Fibroblast of lung (primary cell): ENCODE data around the gene ATP8A1. TPM values are rescaled to one million over a fixed set of nuclear protein-coding genes. Genes with fewer than 3 reads are reported as not detected.
"Not testable (repeated sequence)": the region's sequence is repeated elsewhere in the genome, so short reads cannot be mapped to it uniquely, and the experiment has no call there.

Experiments used
- DNase-seq, 2 donors: peaks; one replicate each; pipeline versions ENCODE4 v3.0.0 to v3.0.0-alpha.2; 2010; ENCODE audit warnings: low read depth in 2 of 2
- H2AFZ ChIP-seq: 2 replicates; pipeline ENCODE4 v1.5.1; 2012; ENCODE audit warnings: low read length, control low read depth, inconsistent platforms
- H3K27ac ChIP-seq: 2 replicates; pipeline ENCODE4 v1.5.1; 2011; ENCODE audit warnings: low read length, control low read depth; ENCODE audit not compliant: insufficient read depth
- H3K27me3 ChIP-seq: 2 replicates; pipeline ENCODE4 v1.5.1; 2011; ENCODE audit warnings: mild to moderate bottlenecking, low read length; ENCODE audit not compliant: control insufficient read depth, insufficient read depth
- H3K36me3 ChIP-seq: 2 replicates; pipeline ENCODE4 v1.5.1; 2011; ENCODE audit warnings: low read length; ENCODE audit not compliant: control insufficient read depth, insufficient read depth
- H3K4me1 ChIP-seq: 2 replicates; pipeline ENCODE4 v1.5.1; 2011; ENCODE audit warnings: low read length; ENCODE audit not compliant: control insufficient read depth, insufficient read depth; ENCODE audit errors: extremely low read depth
- H3K4me2 ChIP-seq: 2 replicates; pipeline ENCODE4 v1.5.1; 2011; ENCODE audit warnings: low read length, control low read depth; ENCODE audit not compliant: insufficient read depth; ENCODE audit errors: extremely low read depth
- H3K4me3 ChIP-seq, 4 experiments: fragments of 200-600 bp in 1 of 4; sonication (generic) in 1 of 4; replicated peaks in 1 of 4; 2 replicates each; pipeline ENCODE4 v1.5.1; 2011 to 2016; ENCODE audit warnings: low read length in 4 of 4, low read depth in 3 of 4, mild to moderate bottlenecking in 3 of 4, control low read depth in 2 of 4, inconsistent platforms in 1 of 4, mixed read lengths in 1 of 4; ENCODE audit not compliant: insufficient read depth in 1 of 4; ENCODE audit errors: control extremely low read depth in 1 of 4
- H3K79me2 ChIP-seq: 2 replicates; pipeline ENCODE4 v1.5.1; 2012; ENCODE audit warnings: mild to moderate bottlenecking, low read length, inconsistent platforms; ENCODE audit not compliant: control insufficient read depth, insufficient read depth
- H3K9ac ChIP-seq: 2 replicates; pipeline ENCODE4 v1.5.1; 2011; ENCODE audit warnings: mild to moderate bottlenecking, low read length, control low read depth; ENCODE audit not compliant: insufficient read depth
- H3K9me3 ChIP-seq: 2 replicates; pipeline ENCODE4 v1.5.1; 2012; ENCODE audit warnings: low read depth, low read length; ENCODE audit not compliant: control insufficient read depth, insufficient read depth
- H4K20me1 ChIP-seq: 2 replicates; pipeline ENCODE4 v1.5.1; 2011; ENCODE audit warnings: low read length; ENCODE audit not compliant: control insufficient read depth, insufficient read depth; ENCODE audit errors: extremely low read depth
- EZH2 ChIP-seq: IDR thresholded peaks from 2 replicates; pipeline ENCODE4 v1.5.1; 2012; ENCODE audit warnings: low read length, control low read depth, mild to moderate bottlenecking; ENCODE audit errors: missing control alignments
- polyA plus RNA-seq, 2 donors: library from polyadenylated mRNA; depleted of rRNA in 1 of 2; stranded (reverse) in 1 of 2; unstranded in 1 of 2; fragments of >200 nt; gene quantifications; 2 replicates each; pipeline ENCODE4 v1.2.1, GENCODE V29; 2011 to 2012; ENCODE audit warnings: missing spikeins in 1 of 2
- total RNA-seq: library from RNA; depleted of rRNA; stranded (reverse); fragments of >200 nt; gene quantifications from 2 replicates; pipeline ENCODE4 v1.2.1, GENCODE V29; 2014
- TF ChIP-seq, protein P1 (sequence below), 2 donors: IDR thresholded peaks in 1 of 2; conservative IDR thresholded peaks in 1 of 2; 1 replicate in 1 of 2; 2 replicates in 1 of 2; pipeline ENCODE4 v1.5.1; 2011 to 2012; ENCODE audit warnings: low read length in 2 of 2, control low read depth in 1 of 2, inconsistent platforms in 1 of 2, low read depth in 1 of 2, mild to moderate bottlenecking in 1 of 2

ATP8A1 gene
- total and polyA plus RNA-seq, 2 donors (not counting 1 experiment from before 2014, with no cell fraction given) = 0.36 to 4.8 TPM

- Histone ChIP-seq H3K27me3 (peaks cover 3% of the 10 kb centered on the region), H4K20me1 (no peaks in the 10 kb centered on the region), H3K9ac (no peak overlapping the region), H2AFZ (no peak overlapping the region), H3K4me1 (peaks cover 4% of the 10 kb centered on the region), H3K36me3 (no peaks in the 10 kb centered on the region), H3K4me2 (no peak overlapping the region), H3K27ac (no peak overlapping the region), H3K4me3 (no peak overlapping the region), H3K79me2 (no peaks in the 10 kb centered on the region), H3K9me3 (no peaks in the 10 kb centered on the region)
- DNase-seq = peak; percentile 82 to 84
- no peak for TF ChIP-seq EZH2
- TF ChIP-seq, protein P1, sequence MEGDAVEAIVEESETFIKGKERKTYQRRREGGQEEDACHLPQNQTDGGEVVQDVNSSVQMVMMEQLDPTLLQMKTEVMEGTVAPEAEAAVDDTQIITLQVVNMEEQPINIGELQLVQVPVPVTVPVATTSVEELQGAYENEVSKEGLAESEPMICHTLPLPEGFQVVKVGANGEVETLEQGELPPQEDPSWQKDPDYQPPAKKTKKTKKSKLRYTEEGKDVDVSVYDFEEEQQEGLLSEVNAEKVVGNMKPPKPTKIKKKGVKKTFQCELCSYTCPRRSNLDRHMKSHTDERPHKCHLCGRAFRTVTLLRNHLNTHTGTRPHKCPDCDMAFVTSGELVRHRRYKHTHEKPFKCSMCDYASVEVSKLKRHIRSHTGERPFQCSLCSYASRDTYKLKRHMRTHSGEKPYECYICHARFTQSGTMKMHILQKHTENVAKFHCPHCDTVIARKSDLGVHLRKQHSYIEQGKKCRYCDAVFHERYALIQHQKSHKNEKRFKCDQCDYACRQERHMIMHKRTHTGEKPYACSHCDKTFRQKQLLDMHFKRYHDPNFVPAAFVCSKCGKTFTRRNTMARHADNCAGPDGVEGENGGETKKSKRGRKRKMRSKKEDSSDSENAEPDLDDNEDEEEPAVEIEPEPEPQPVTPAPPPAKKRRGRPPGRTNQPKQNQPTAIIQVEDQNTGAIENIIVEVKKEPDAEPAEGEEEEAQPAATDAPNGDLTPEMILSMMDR (conservative IDR thresholded peaks at IDR 0.05 in 1 of 2, IDR thresholded peaks at IDR 0.05 in 1 of 2; ENCODE audit: low read depth in 1 of 2, low read length in 2 of 2) = no peak
Observed at GRCh38 chr4:42654631-42655268, 2.2 kb downstream of the ATP8A1 start.

DNA sequence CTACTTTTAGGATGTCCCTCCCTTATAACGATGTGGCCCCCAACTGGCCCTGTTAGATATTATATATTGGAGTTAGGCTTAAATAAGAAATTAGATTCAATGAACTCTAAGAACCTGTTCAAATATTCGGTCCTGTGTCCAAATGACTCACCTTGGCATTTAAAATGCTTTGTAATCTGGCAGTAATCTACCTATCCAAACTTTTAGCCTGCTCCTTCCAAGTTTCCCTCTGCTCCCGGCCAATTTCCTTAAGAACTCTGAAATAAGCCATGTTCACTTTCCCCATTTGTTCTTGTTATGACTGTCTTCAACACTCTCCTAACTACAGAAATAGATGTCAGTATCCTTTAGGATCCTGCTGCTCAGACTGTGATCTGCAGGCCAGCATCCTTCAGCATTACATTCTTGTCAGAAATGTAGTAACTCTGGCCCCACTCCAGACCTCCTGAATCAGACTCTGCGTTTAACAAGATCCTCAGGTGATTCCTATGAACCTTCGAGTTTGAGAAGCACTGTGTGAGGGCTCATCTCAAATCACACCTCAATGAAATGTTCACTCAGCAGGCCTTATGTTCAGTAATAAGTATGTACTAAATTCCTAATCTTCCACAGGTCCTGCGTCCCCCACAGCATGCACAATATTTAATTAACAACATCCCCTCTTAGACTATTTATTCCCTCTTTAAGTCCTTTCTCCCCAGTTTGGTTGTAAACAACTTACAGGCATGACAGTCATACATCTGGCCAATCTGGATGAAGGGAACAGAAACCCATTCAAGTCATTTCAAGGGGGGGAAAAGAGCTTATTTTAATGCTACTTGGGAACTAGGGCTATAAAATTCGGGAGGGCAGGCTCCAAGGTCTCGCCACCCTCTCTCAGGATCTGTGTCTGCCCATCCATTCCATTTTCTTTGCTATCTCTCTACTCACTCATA, 3.0 kb downstream of the ATP8A1 start:
- Histone ChIP-seq H3K4me2 (no peak overlapping the region), H3K36me3 (no peaks in the 10 kb centered on the region), H3K9me3 (no peaks in the 10 kb centered on the region), H4K20me1 (no peaks in the 10 kb centered on the region), H3K4me1 (peaks cover 4% of the 10 kb centered on the region), H3K79me2 (no peaks in the 10 kb centered on the region), H3K9ac (no peak overlapping the region), H3K27me3 (peaks cover 3% of the 10 kb centered on the region), H3K27ac (no peak overlapping the region), H2AFZ (no peak overlapping the region), H3K4me3 (no peak overlapping the region)
- peak in 1 of 2 donors; percentile 23 for DNase-seq
- TF ChIP-seq EZH2 = no peak
- TF ChIP-seq, protein P1 (conservative IDR thresholded peaks at IDR 0.05 in 1 of 2, IDR thresholded peaks at IDR 0.05 in 1 of 2; ENCODE audit: low read depth in 1 of 2, low read length in 2 of 2) = no peak

DNA sequence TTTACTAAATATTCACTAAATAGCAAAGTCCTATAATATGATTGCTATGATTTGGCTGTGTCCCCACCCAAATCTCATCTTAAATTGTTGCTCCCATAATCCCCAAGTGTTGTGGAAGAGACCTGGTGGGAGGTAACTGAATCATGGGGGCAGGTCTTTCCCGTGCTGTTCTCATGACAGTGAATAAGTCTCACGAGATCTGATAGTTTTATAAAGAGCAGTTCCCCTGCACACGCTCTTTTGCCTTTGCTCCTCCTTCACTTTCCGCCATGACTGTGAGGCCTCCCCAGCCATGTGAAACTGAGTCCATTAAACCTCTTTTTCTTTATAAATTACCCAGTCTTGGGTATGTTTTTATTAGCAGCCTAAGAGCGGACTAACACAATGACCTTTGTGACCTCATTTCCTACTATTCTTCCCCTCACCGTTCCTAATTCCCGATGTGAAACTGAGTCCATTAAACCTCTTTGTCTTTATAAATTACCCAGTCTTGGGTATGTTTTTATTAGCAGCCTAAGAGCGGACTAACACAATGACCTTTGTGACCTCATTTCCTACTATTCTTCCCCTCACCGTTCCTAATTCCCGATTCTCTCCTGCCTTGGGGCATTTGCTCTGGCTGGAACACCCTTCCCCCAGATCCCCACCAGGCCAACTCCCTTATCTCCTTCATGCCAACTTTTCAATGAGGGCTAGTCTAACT, 4.2 kb downstream of the ATP8A1 start:
- not testable (repeated sequence) for DNase-seq, H3K27me3 ChIP-seq

More for the DNA sequence above, 4.2 kb downstream of the ATP8A1 start:
- not testable (repeated sequence) for H3K9ac ChIP-seq, H3K4me3 ChIP-seq, H4K20me1 ChIP-seq, H3K27ac ChIP-seq, H3K36me3 ChIP-seq, H3K4me1 ChIP-seq, H3K9me3 ChIP-seq, H3K79me2 ChIP-seq, H3K4me2 ChIP-seq, H2AFZ ChIP-seq
